ENCODE measurements around the gene ZNF319.
"Not testable (repeated sequence)": the region's sequence is repeated elsewhere in the genome, so short reads cannot be mapped to it uniquely, and the experiment has no call there.

The ZNF319 gene

DNA sequence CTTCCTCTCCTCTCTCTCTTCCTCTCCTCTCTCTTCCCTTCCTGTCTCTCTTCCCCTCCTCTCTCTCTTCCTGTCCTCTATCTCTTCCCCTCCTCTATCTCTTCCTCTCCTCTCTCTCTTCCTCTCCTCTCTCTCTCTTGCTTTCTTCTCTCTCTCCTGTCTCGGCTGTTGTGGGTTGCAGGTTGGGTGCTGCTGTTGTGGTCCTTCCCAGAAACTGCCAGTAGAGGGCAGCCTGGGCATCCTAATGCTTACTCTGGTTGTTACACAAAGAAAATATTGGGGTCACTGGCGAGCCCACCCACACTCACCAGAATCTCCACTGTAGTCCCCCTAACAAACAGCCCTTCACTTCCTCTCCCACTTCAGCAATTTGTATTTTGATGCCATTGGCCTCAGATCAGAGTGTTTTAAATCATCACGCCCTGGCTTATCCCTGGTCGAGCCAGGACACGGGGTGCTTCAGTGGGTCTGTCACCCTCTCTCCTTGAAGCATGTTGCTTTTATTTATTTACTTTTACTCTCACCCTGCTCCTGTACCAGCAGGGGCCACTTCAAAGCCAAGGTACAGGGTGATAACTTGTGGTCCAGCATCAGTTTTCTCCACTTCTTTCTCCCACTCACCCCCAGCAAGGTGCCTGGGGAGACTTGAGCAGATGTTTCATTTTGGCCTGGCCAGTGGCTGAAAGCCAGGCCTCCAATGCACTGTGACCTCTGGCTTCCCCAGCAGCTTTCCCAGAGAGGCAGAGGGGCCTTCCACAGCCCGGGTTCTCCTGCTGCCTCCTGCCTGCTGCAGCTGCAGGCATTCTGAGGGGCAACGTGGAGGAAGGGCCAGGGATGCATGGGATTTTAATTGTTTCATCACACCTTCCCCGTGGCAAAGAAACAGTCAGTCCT, 20.4 kb upstream of the ZNF319 start:
- DNase-seq: no peak

DNA sequence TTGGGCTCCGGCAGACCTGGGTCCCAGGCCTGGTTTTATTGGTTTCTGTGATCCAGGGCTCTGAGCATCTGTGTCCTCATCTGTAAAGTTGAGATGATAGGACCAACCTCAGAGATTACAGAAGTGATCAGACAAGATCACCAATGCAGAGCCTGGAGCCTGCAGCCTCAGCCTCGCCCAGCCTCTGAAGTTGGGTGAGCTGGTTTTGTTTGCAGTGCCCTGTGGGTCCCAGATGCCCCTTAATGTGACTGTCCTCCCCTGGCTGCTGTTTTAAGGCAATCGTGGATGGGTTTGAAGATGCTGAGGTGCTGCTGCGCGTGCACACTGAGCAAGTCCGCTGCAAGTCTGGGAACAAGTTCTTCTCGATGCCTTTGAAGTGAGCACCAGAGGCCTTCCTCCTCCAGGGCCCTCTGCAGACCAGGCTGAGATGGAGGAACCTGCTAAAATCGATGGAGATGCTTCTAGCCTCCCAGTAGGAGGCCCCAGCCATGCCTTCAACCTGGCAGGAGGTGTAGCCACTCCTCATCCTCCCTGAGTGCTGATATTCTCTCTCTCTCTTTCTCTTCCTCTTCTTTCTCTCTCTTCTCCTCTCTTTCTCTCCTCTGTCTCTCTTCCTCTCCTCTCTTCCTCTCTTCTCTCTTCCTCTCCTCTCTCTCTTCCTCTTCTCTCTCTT, 19.5 kb upstream of the ZNF319 start:
- no peak for DNase-seq

DNA sequence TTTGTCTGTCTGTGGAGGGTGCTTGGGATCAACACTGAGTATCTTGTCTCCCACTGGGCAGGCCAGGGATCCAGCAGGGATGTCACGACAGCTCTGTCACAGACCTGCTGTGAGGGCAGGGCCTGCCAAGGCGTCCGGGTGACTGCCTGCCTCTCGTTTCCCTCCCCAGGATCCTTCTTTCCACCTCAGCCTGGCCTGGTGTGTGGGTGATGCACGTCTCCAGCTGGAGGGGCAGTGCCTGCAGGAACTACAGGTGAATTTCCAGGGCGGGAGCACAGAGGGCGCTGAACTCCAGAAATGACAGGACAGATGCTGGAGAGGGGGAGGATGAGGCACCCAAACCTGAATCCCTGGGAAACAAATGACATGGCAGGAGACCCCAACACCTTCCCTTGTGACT, 18.3 kb upstream of the ZNF319 start:
- DNase-seq: no peak

DNA sequence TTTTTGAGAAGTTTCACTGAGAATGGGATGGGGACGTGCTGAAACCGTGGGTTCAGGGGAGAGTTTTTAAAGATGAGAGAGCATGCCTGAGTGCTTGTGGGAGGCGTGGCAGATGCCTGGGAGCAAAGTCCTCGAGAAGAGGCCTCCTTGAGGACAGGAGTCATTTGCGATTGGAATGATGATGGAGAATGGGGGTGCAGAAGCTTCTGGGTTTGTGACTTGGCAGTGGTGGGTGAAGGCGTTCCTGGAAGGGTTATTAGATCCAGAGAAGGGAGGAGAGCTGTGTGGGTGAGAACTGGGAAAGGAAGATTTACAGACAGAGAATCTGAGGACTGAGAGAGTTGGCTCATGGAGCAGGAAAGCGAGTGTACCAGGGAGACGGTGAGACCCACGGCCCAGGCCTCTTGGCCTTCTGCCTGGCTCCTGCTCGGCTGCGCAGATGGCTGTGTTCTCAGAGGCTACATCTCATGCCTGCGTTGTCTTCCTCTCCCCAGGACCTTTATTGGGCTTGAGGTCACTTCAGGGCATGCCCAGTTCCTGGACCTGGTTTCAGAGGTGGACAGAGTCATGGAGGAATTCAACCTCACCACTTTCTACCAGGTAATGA, 16.5 kb upstream of the ZNF319 start:
- no peak for DNase-seq

DNA sequence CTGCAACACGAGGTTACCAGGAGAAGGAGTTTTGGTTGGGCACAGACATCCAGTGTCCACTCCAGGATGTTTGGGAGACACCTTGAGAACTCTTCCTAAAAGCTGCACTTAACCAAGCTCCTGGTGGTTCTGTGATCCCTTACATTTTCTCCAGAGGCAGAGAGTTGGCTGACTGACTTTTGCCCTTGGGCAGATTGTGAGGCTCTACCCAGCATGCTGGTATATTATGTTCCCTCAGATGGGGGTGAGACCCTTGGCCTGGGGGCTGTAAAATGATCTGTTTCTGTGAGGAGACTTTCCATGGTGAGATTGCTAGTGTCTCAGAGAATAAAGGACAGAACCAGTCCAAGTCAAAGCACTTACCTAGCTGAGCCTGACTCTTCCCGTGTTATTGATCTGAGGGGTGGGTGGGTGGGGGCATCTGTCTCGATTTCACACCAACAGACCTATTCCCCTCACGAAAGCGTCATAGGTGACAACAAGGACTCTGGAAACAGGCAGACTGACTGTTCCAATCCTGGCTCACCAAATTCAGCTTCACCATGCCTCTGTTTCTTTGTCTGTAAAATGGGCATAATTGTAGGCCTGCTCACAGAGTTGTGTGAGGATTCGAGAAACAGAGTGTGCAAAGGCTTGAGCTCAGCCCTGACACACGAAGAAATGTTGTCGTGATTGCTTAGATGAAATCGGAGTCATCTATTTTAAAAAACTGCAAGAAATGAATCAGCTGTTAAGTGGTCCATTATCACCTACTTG, 12.9 kb upstream of the ZNF319 start:
- no peak for DNase-seq

DNA sequence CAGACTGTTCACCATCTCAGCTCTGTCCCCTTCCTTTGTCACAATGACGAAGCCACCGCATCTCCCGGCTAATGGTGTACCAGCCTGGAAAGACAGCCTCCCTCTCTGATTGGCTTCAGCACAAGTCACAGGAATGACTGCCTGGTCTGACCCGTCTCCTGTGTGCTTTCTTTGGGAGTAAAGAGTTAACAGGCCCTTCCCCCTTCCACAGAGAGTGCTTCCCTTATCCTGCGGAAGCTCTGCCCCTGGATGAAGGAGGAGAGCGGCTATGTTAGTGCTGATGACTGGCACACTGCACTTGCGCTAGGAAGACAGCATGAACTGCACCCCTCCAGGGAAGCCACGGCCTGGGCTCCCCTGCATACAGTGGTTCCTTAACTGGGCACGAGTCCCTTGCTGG, 12.0 kb upstream of the ZNF319 start:
- no peak for DNase-seq

DNA sequence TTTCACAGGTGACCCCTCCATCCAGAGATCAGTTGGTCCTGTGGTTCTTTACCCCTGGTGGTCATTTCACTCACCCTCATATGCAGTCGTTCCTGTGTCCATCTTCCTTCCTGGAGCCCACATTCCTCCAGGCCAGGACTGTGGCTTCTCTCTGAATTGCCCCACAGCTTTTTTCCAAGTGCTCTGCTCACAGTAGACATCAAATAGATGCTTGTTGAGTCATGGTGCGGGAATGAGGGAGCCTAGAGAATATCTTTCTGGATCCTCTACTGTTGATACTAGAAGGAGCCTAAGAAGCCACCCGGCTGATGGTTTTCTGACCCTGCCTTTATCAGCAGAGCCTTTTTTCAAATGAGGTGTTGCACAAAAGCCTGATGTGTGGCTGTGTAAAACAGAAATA, 11.2 kb upstream of the ZNF319 start:
- no peak for DNase-seq

DNA sequence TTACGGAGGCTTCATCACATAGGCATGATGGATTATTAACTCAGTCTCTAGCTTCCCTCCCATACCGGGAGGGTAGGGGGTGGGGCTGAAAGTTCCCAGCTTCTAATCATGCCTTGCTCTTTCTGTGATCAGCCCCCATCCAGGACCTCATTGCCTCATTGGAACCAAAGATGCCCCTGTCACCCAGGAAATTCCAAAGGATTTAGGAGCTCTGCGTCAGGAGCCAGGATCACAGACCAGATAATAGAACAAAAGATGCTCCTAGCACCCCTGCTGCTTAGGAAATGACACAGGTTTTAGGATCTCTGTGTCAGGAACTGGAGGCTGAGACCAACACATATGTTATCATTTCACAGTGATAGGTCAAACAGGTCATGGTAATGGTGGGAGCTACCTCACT, 10.4 kb upstream of the ZNF319 start:
- no peak for DNase-seq

DNA sequence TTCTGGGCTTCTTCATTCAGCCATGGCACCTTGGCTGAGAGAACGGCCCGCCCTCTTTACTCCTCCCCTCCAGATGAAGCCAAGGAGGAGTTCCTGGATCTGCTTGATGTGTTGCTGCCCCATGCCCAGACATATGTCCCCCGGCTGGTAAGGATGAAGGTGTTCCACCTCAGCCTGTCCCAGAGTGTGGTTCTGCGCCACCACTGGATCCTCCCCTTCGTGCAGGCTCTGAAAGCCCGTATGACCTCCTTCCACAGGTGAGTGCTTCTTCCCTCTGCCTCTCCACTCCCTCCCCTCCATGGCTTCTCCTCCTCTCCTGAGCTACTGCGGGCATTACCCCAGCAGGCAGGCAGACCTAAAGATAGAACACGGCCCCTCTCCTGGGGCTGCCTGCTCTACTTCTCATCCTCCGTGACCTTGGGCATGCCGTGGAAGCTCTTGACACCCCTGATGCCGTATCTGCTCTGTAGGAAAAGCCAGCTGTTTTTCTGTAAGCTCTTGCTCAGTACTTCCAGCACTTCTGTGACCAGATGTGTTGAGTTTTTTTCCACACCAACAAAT, 9.5 kb upstream of the ZNF319 start:
- DNase-seq: no peak

DNA sequence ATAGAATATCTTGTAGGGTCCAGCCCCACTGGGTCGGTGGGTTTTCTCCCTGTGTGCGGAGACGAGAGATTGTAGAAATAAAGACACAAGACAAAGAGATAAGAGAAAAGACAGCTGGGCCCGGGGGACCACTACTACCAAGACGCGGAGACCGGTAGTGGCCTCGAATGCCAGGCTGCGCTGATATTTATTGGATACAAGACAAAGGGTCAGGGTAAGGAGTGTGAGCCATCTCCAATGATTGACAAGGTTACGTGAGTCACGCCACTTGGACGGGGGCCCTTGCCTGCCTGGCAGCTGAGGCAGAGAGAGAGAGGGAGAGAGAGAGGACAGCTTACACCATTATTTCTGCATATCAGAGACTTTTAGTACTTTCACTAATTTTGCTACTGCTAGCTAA, 4.3 kb upstream of the ZNF319 start:
- DNase-seq: not testable (repeated sequence)

DNA sequence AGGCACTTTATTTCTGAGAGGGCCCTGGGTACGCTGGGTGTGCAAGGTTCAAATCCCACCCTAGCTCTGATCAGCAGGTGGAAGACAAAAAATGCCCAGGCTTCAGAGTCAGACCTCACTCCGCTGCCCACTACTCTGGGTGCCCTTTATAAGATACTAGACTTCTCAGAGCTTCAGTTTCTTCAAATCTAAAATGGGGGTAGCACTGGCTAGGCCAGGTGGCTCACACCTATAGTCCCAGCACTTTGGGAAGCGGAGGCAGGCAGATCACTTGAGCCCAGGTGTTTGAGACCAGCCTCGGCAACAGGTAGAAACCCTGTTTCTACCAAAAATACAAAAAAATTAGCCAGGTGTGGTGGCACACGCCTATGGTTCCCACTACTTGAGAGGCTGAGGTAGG, 2.5 kb upstream of the ZNF319 start:
- no peak for DNase-seq

DNA sequence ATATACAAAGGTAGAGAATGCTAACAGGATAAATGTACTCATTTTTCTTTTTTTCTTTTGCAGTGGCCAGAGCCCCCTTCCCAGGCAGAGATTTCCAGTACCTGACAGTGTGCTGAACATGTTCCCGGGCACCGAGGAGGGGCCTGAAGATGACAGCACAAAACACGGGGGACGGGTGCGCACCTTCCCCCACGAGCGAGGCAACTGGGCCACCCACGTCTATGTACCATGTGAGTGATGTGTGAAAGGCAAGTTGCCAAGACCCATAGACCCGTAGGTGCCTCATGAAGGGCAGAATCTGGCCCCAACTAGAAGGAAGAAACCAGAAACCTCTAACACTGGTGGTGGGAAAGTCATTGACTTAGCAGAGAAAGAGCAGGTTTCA, 1.9 kb upstream of the ZNF319 start:
- DNase-seq: no peak

DNA sequence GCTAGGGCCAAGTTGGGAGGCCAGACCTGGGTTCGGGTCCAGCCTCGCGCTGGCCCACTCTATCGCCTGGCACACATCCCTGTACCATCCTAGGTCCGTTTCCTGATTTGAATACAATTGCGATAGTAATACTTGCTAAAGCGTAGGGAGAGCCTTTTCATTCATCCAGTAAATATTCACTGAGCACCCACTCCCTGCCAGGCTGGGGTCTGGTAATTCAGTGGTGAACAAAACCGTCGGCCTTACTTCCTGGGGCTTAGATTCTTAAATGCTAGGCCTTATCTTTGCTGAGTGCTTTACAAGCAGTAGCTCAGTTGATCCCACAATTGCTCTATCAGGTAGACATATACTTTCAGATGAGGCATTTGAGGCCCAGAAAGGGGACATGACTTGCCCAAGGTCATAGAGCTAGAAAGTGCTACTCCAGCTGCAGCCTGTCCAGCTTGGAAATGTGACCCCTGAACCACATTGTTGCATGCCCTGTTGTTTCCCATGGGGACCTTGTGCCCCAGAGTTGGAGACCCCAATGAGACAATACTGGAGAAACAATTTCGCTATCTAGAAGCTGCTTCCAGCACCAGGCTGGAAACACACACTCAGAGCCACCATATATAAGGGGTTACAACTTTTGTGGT, 1.4 kb upstream of the ZNF319 start:
- no peak for DNase-seq

DNA sequence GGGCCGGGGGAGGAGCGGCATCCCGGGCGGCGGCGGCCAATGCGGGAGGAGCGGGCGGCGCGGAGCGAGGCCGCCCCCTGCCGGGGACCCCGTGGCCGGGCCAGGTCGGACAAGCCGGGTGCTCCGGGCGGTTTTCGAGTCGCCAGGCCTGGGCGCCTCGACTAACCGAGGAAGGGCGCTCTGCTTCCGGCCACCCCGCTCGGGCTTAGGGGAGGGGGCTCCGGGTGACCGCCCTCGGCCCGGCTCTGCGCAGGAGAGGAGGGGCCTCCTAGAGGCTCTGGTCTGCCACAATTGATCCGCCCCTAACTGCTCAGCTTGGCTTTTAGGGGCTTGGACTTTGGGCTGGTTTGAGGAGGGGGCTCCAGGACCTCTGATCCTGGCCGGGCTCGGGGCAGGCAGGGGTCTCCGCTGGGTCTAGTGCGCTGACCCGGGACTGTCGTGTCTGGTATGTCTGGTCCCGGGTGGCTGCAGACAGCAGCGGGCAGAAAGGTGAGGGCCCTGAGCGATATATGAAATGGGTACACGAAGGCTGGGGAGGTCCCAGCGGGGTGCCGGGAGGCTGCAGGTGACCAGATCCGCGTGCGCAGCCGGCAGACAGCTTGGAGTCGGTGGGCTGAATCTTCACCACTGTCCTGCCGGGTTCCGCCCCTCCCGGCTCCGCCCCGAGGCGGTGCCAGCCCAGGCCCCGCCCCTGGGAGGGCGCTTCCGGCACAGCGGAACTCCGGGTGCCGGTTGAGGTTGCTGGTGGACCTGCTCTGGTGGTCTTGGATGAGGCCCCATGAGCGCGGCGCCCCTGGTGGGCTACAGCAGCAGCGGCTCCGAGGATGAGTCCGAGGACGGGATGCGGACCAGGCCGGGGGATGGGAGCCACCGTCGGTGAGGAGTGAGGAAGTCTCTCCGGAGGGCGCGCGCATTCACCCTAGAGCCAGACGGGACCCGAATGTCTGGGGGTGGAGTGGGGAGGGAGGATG, 519 bp upstream of the ZNF319 start, which contains the start of gene USB1:
Gene USB1, plus strand, starts transcription at position 702 of the 971 bp plus-strand sequence. Its CDS starts 77 bp downstream, at position 779.
- DNase-seq: peak; percentile 2

DNA sequence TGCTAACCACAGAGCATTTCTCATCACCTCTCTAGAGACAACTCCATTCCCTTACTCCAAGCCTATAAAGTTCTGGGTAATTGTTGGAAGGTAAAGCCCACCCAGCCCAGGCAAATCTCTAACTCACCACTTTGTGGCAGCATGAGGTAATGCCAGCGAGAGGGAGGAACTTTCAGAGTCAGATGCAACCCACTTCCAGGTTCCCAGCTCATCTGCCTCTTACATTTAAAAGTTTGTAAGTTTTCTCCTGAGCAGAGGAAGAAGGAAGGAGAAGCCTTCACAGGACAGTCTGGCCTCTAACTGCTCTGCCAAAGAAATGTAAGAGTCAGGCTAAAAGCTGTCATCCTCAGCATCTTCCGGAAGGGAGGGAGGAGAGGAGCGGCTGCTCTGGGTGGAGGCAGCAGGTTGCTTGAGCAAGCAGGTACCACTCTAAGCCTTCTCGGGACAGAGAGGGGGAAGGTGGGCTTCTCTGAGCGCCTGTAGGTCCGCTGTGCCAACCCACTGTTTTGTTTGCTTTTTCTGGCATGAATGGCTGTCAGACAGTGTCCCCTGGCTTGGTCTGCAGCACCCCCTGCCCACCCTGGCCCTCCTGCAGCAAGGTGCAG, 1.0 kb downstream of the ZNF319 start:
- no peak for DNase-seq

DNA sequence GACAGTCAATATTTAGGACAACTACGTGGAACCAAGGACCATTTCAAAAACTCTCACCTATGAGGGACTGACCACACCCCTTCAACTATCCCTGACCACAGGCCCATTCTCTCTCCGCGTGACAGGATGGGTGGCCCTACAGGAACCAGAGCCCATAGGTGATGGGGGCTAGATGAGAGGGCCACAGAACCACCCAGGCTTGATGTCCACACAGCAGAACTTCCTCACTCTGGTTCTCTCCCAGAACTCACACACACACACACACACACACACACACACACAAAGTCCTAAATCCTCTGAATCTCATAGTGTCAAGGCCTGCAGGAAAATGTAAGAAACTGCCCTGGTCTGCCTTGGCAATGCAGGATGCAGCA, 1.5 kb downstream of the ZNF319 start:
- DNase-seq: no peak

DNA sequence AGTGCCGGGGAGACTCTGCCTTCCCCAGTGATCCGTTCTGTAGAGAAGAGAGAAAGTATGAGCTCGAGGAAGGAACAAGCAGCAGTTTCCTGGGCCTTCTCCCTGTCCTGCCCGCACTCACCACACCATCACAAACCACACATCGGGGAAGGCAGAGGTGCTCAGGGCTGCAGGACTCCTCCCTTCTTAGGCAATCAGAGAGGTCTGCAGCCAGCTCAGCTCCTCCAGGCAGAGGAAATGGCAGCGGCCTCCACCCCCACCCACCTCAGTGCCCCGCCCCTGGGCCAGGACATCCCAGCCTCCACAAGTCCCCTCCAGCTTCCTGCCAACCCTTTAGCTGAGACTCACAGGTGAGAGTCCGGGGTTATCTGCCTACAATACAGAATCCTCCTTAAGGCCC, 2.0 kb downstream of the ZNF319 start:
- no peak for DNase-seq

DNA sequence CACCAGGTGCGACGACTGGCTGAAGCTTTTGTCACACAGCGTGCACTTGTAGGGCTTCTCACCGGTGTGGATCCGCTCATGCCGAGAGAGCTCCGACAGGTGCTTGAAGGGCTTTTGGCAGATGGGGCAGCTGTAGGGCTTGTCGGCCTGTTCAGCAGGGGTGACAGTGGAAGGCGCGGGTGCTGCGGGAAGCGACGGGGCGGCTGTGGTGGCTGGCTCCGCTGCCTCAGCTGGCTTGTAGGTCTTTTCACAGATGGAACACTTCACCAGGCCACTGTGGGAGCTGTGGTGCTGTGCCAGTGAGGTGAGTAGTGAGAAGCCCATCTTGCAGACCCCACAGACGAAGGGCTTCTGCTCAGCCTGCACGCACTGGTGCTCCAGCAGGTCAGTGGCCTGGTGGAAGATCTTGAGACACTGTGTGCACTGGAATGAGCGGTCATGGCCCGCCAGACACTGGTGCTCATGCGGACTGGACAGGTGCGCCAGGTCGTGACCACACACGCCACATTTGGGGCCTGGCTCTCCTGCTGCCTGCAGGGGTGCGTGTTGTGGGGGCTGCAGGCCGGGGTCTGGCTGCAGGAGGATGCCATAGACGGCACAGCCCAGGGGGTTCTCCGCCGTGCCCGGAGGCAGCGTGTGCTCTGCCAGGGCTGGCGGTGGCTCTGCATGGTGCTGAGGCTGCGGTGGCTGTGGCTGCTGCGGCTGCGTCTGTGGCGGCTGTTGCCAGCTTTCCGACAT, 2.8 kb downstream of the ZNF319 start:
- no peak for DNase-seq

DNA sequence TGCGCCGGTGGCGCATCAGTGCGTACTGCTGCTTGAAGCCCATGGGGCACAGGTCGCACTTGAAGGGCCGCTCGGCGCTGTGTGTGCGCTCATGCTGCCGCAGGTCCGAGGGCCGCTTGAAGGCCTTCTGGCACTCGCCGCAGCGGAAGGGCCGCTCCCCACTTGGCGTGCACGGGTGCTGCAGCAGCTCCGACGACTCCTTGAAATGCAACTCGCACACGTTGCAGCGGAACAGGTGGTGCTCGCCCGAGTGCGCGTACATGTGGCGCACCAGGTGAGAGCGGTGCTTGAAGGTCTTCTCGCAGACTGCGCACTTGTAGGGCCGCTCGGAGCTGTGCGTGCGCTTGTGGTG, 3.3 kb downstream of the ZNF319 start:
- no peak for DNase-seq
